Measurements from ENCODE around the gene SLFNL1.

The SLFNL1 gene

DNA sequence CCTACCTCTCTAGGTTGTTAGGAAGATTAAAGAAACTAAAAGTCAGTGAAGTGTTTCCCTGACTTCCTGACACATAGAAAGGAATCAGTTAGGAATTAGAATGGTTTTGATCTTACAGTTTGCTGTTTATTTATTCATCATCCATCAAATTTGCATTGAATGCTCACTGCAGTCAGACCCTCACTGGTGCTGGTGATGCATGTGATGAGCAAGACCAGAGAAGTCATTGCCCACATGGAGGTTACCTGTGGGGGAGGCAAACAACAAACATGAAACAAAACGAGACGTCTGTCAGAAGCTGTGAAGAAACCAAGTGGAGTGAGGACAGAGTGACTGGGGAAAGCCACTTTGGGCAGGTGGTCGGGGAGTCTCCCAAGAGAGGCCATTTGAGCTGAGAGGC, 35.6 kb downstream of the SLFNL1 start:
- Histone ChIP-seq H4K5ac (ENCODE audit: low read length) (no peak overlapping the region), H4K8ac (ENCODE audit: low read depth, low read length) (no peak overlapping the region), H3K56ac (ENCODE audit: low read length) (no peak overlapping the region), H3K18ac (ENCODE audit: low read length) (no peak overlapping the region), H3K4me2 (ENCODE audit: low read length) (no peak overlapping the region), H3K36me3 (ENCODE audit: control insufficient read depth, insufficient read depth, low read length) (peaks cover 20% of the 10 kb centered on the region), H3K4me1 (ENCODE audit: control insufficient read depth, low read depth, low read length) (peaks cover 8% of the 10 kb centered on the region), H3K79me2 (ENCODE audit: control insufficient read depth, insufficient read depth, low read length) (peaks cover 35% of the 10 kb centered on the region), H2AK5ac (ENCODE audit: low read length) (no peak overlapping the region), H2BK120ac (ENCODE audit: low read depth, low read length) (no peak overlapping the region), H3K79me1 (ENCODE audit: low read length) (peaks cover 26% of the 10 kb centered on the region), H3K27me3 (ENCODE audit: insufficient read depth, low read length, poor library complexity) (no peaks in the 10 kb centered on the region), H2BK5ac (ENCODE audit: low read length) (no peak overlapping the region), H3K27ac (ENCODE audit: low read depth, low read length) (no peak overlapping the region), H3K4me3 (ENCODE audit: low read length) (no peak overlapping the region), H3K9ac (ENCODE audit: low read length) (no peak overlapping the region), H3K23ac (ENCODE audit: low read length) (no peak overlapping the region), H3K4ac (ENCODE audit: low read depth, low read length) (no peak overlapping the region), H2BK15ac (replicated peaks; ENCODE audit: low read depth) (no peak overlapping the region)
- no CpG with 5 or more reads among the region's 3 CpGs for WGBS (ENCODE audit: extremely low coverage, insufficient coverage, low lambda C conversion rate)
- no peak for DNase-seq

DNA sequence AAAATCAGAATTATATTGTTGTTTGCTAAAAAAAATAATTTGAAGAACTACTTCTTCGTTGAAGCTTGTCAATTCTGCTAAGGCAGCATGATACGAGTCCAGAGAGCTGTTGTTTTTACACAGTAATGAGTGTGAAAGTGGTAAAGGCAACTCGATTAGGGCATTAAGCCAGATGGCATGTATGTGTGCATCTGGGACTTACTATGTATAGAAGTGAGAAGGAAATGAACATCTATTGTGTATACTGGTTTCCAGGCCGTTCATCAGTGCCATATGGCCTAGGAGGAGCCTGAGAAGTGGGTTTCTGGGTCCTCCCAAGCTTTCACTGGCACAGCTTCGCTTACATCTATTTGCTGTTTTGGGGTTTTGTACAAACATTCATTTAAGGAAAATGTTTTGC, 36.4 kb downstream of the SLFNL1 start:
- Histone ChIP-seq H3K9ac (ENCODE audit: low read length) (no peak overlapping the region), H3K23ac (ENCODE audit: low read length) (no peak overlapping the region), H3K4me2 (ENCODE audit: low read length) (no peak overlapping the region), H3K36me3 (ENCODE audit: control insufficient read depth, insufficient read depth, low read length) (peaks cover 20% of the 10 kb centered on the region), H2BK5ac (ENCODE audit: low read length) (no peak overlapping the region), H2AK5ac (ENCODE audit: low read length) (no peak overlapping the region), H3K4ac (ENCODE audit: low read depth, low read length) (no peak overlapping the region), H4K8ac (ENCODE audit: low read depth, low read length) (no peak overlapping the region), H3K4me3 (ENCODE audit: low read length) (no peak overlapping the region), H3K4me1 (ENCODE audit: control insufficient read depth, low read depth, low read length) (peaks cover 8% of the 10 kb centered on the region), H3K27me3 (ENCODE audit: insufficient read depth, low read length, poor library complexity) (no peaks in the 10 kb centered on the region), H3K27ac (ENCODE audit: low read depth, low read length) (no peak overlapping the region), H3K79me2 (ENCODE audit: control insufficient read depth, insufficient read depth, low read length) (peaks cover 42% of the 10 kb centered on the region), H4K5ac (ENCODE audit: low read length) (no peak overlapping the region), H3K18ac (ENCODE audit: low read length) (no peak overlapping the region), H2BK120ac (ENCODE audit: low read depth, low read length) (no peak overlapping the region), H2BK15ac (replicated peaks; ENCODE audit: low read depth) (no peak overlapping the region), H3K56ac (ENCODE audit: low read length) (no peak overlapping the region), H3K79me1 (ENCODE audit: low read length) (peaks cover 29% of the 10 kb centered on the region)
- WGBS (ENCODE audit: extremely low coverage, insufficient coverage, low lambda C conversion rate): no CpG with 5 or more reads among the region's 5 CpGs
- no peak for DNase-seq

DNA sequence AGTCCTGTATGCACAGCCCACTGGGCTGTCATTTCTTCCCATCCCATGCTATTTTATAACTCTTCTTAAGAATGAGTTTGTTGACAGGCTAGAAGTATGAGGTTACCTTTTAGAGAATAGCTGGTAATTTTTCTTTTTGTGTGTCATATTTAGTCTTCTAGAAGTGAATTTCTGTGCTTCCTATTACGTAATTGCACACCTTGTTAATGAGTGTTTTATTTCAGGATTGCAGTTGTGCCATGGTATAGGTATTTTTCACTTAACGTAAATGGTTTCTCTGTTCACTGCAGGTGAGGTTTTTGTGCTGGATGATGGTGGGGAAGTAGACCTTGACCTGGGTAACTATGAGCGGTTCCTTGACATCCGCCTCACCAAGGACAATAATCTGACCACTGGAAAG, 37.0 kb downstream of the SLFNL1 start:
- H3K23ac ChIP-seq (ENCODE audit: low read length): no peak overlapping the region
- H3K4ac ChIP-seq (ENCODE audit: low read depth, low read length): no peak overlapping the region
- peaks cover 29% of the 10 kb centered on the region for H3K79me1 ChIP-seq (ENCODE audit: low read length)
- no peak overlapping the region for H2BK15ac ChIP-seq (replicated peaks; ENCODE audit: low read depth)
- no peak overlapping the region for H2AK5ac ChIP-seq (ENCODE audit: low read length)
- no CpG with 5 or more reads among the region's 4 CpGs for WGBS (ENCODE audit: extremely low coverage, insufficient coverage, low lambda C conversion rate)
- H3K79me2 ChIP-seq (ENCODE audit: control insufficient read depth, insufficient read depth, low read length): peaks cover 43% of the 10 kb centered on the region
- no peak overlapping the region for H3K18ac ChIP-seq (ENCODE audit: low read length)
- H3K9ac ChIP-seq (ENCODE audit: low read length): no peak overlapping the region
- H2BK120ac ChIP-seq (ENCODE audit: low read depth, low read length): no peak overlapping the region
- no peak overlapping the region for H3K27ac ChIP-seq (ENCODE audit: low read depth, low read length)
- H3K56ac ChIP-seq (ENCODE audit: low read length): no peak overlapping the region
- no peak overlapping the region for H4K5ac ChIP-seq (ENCODE audit: low read length)
- H3K27me3 ChIP-seq (ENCODE audit: insufficient read depth, low read length, poor library complexity): no peaks in the 10 kb centered on the region
- H2BK5ac ChIP-seq (ENCODE audit: low read length): no peak overlapping the region
- no peak overlapping the region for H3K4me2 ChIP-seq (ENCODE audit: low read length)
- H3K36me3 ChIP-seq (ENCODE audit: control insufficient read depth, insufficient read depth, low read length): peaks cover 20% of the 10 kb centered on the region
- no peak for DNase-seq
- H4K8ac ChIP-seq (ENCODE audit: low read depth, low read length): no peak overlapping the region
- peaks cover 8% of the 10 kb centered on the region for H3K4me1 ChIP-seq (ENCODE audit: control insufficient read depth, low read depth, low read length)
- H3K4me3 ChIP-seq (ENCODE audit: low read length): no peak overlapping the region

DNA sequence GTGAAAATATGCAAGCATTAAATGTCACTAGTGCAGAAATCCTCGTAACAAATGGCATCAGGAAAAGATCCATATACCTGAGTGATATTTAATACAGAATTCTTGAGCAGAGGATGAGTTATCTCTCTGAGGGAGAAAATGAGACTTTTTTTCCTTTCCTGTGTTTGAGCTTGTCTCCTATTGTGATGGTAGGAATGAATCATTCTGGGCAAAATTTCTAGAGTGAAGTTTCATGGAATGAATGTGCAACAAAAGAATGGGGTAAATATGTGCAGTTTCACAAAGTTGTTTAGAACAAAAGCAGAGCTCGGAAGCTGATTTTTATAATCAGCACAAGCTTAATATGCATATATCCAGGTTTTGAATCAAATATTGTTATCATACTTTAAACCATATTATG, 37.5 kb downstream of the SLFNL1 start:
- Histone ChIP-seq H3K79me1 (ENCODE audit: low read length) (peaks cover 28% of the 10 kb centered on the region), H2BK5ac (ENCODE audit: low read length) (no peak overlapping the region), H3K9ac (ENCODE audit: low read length) (no peak overlapping the region), H3K36me3 (ENCODE audit: control insufficient read depth, insufficient read depth, low read length) (peaks cover 18% of the 10 kb centered on the region), H3K27me3 (ENCODE audit: insufficient read depth, low read length, poor library complexity) (no peaks in the 10 kb centered on the region), H3K18ac (ENCODE audit: low read length) (no peak overlapping the region), H2BK15ac (replicated peaks; ENCODE audit: low read depth) (no peak overlapping the region), H2AK5ac (ENCODE audit: low read length) (no peak overlapping the region), H3K4ac (ENCODE audit: low read depth, low read length) (no peak overlapping the region), H3K23ac (ENCODE audit: low read length) (no peak overlapping the region), H3K56ac (ENCODE audit: low read length) (no peak overlapping the region), H3K27ac (ENCODE audit: low read depth, low read length) (no peak overlapping the region), H3K4me2 (ENCODE audit: low read length) (no peak overlapping the region), H4K8ac (ENCODE audit: low read depth, low read length) (no peak overlapping the region), H2BK120ac (ENCODE audit: low read depth, low read length) (no peak overlapping the region), H3K4me1 (ENCODE audit: control insufficient read depth, low read depth, low read length) (peaks cover 8% of the 10 kb centered on the region), H4K5ac (ENCODE audit: low read length) (no peak overlapping the region), H3K79me2 (ENCODE audit: control insufficient read depth, insufficient read depth, low read length) (peaks cover 43% of the 10 kb centered on the region), H3K4me3 (ENCODE audit: low read length) (no peak overlapping the region)
- no CpG with 5 or more reads among the region's 2 CpGs for WGBS (ENCODE audit: extremely low coverage, insufficient coverage, low lambda C conversion rate)
- DNase-seq: no peak

DNA sequence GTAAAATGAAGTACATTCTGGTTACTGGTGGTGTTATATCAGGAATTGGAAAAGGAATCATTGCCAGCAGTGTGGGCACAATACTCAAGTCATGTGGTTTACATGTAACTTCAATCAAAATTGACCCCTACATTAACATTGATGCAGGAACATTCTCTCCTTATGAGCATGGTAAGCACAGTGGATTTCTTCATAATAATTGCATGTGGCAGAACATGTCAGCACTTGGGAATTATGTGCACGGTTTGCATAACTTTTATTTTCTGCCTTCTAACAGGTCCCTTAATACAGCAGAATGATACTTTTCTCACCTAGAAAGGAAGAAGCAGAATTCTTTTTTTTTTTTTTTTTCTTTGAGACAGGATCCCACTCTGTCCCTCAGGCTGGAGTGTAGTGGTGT, 38.2 kb downstream of the SLFNL1 start:
- Histone ChIP-seq H3K4me2 (ENCODE audit: low read length) (no peak overlapping the region), H3K23ac (ENCODE audit: low read length) (no peak overlapping the region), H3K4ac (ENCODE audit: low read depth, low read length) (no peak overlapping the region), H2BK120ac (ENCODE audit: low read depth, low read length) (no peak overlapping the region), H3K18ac (ENCODE audit: low read length) (no peak overlapping the region), H3K9ac (ENCODE audit: low read length) (no peak overlapping the region), H3K27me3 (ENCODE audit: insufficient read depth, low read length, poor library complexity) (no peaks in the 10 kb centered on the region), H2AK5ac (ENCODE audit: low read length) (no peak overlapping the region), H3K56ac (ENCODE audit: low read length) (no peak overlapping the region), H3K36me3 (ENCODE audit: control insufficient read depth, insufficient read depth, low read length) (peaks cover 13% of the 10 kb centered on the region), H3K4me3 (ENCODE audit: low read length) (no peak overlapping the region), H3K27ac (ENCODE audit: low read depth, low read length) (no peak overlapping the region), H3K79me1 (ENCODE audit: low read length) (peaks cover 27% of the 10 kb centered on the region), H3K4me1 (ENCODE audit: control insufficient read depth, low read depth, low read length) (peaks cover 10% of the 10 kb centered on the region), H2BK5ac (ENCODE audit: low read length) (no peak overlapping the region), H2BK15ac (replicated peaks; ENCODE audit: low read depth) (no peak overlapping the region), H3K79me2 (ENCODE audit: control insufficient read depth, insufficient read depth, low read length) (peaks cover 43% of the 10 kb centered on the region), H4K5ac (ENCODE audit: low read length) (no peak overlapping the region), H4K8ac (ENCODE audit: low read depth, low read length) (no peak overlapping the region)
- no peak for DNase-seq
- WGBS (ENCODE audit: extremely low coverage, insufficient coverage, low lambda C conversion rate): no CpG with 5 or more reads among the region's 1 CpG

DNA sequence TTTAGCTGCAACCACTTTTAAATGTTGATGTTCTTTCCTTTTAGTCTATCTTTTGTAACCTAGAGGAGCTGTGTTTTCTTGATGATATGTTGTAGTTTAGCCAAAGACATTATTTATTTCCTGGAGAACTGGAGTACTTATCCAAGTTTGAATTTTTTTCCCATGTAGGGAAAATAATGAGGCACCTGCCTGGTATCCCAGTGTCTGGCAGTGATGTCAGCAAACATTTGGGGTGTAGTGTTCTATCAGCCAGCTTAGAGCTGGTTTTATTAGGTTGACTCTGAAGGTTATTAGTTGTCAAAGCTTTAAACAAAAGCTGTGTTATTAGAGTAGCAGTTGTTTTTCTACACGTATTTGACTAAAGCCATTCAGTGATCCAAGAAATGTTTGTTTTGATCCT, 38.8 kb downstream of the SLFNL1 start:
- H2BK15ac ChIP-seq (replicated peaks; ENCODE audit: low read depth): no peak overlapping the region
- no peak overlapping the region for H4K8ac ChIP-seq (ENCODE audit: low read depth, low read length)
- H3K18ac ChIP-seq (ENCODE audit: low read length): no peak overlapping the region
- no peak overlapping the region for H3K4me3 ChIP-seq (ENCODE audit: low read length)
- DNase-seq: no peak
- no peak overlapping the region for H3K23ac ChIP-seq (ENCODE audit: low read length)
- H3K27ac ChIP-seq (ENCODE audit: low read depth, low read length): no peak overlapping the region
- H3K9ac ChIP-seq (ENCODE audit: low read length): no peak overlapping the region
- H3K4me2 ChIP-seq (ENCODE audit: low read length): no peak overlapping the region
- H3K56ac ChIP-seq (ENCODE audit: low read length): no peak overlapping the region
- H3K4me1 ChIP-seq (ENCODE audit: control insufficient read depth, low read depth, low read length): peaks cover 10% of the 10 kb centered on the region
- no peak overlapping the region for H2BK120ac ChIP-seq (ENCODE audit: low read depth, low read length)
- no peak overlapping the region for H2AK5ac ChIP-seq (ENCODE audit: low read length)
- H3K27me3 ChIP-seq (ENCODE audit: insufficient read depth, low read length, poor library complexity): no peaks in the 10 kb centered on the region
- no CpG with 5 or more reads among the region's 1 CpG for WGBS (ENCODE audit: extremely low coverage, insufficient coverage, low lambda C conversion rate)
- H3K36me3 ChIP-seq (ENCODE audit: control insufficient read depth, insufficient read depth, low read length): peaks cover 11% of the 10 kb centered on the region
- no peak overlapping the region for H3K4ac ChIP-seq (ENCODE audit: low read depth, low read length)
- H3K79me2 ChIP-seq (ENCODE audit: control insufficient read depth, insufficient read depth, low read length): peaks cover 43% of the 10 kb centered on the region
- H4K5ac ChIP-seq (ENCODE audit: low read length): no peak overlapping the region
- peaks cover 27% of the 10 kb centered on the region for H3K79me1 ChIP-seq (ENCODE audit: low read length)
- no peak overlapping the region for H2BK5ac ChIP-seq (ENCODE audit: low read length)
